GM23338 (cell line): Measurements from ENCODE around the gene ARSH. TPM values are rescaled to one million over a fixed set of nuclear protein-coding genes. Genes with fewer than 3 reads are reported as not detected.

Experiments
- ATAC-seq: fragments of 200-7000 bp; cut with Tn5 transposase; 3 replicates; pipeline ENCODE4 v1.9.1; 2020
- DNase-seq: peaks from one replicate; pipeline ENCODE4 v3.0.0-alpha.2; 2015; ENCODE audit warnings: low spot score
- H2AFZ ChIP-seq: fragments of 200-600 bp; sonication (generic); 2 replicates; pipeline ENCODE4 v1.8.0; 2016; ENCODE audit warnings: antibody characterized with exemption, mild to moderate bottlenecking, moderate library complexity
- H3F3A ChIP-seq: fragments of 200-600 bp; sonication (generic); replicated peaks from 2 replicates; pipeline ENCODE4 v1.8.0; 2017; ENCODE audit warnings: antibody characterized with exemption, mixed run types, low read depth
- H3K27ac ChIP-seq: fragments of 200-600 bp; sonication (generic); 2 replicates; pipeline ENCODE4 v1.6.1; 2016; ENCODE audit warnings: low read depth
- H3K27me3 ChIP-seq: fragments of 200-600 bp; sonication (generic); 2 replicates; pipeline ENCODE4 v1.8.0; 2016; ENCODE audit warnings: mild to moderate bottlenecking, mixed run types, moderate library complexity; ENCODE audit not compliant: insufficient read depth
- H3K36me3 ChIP-seq: fragments of 200-600 bp; sonication (generic); 2 replicates; pipeline ENCODE4 v1.8.0; 2016; ENCODE audit warnings: mild to moderate bottlenecking; ENCODE audit not compliant: insufficient read depth
- H3K4me1 ChIP-seq: fragments of 200-600 bp; sonication (generic); 2 replicates; pipeline ENCODE4 v1.8.0; 2016; ENCODE audit warnings: mild to moderate bottlenecking, moderate library complexity; ENCODE audit not compliant: insufficient read depth
- H3K4me2 ChIP-seq: fragments of 200-600 bp; sonication (generic); 2 replicates; pipeline ENCODE4 v1.7.1; 2017; ENCODE audit warnings: mixed run types
- H3K4me3 ChIP-seq: fragments of 200-600 bp; sonication (generic); 2 replicates; pipeline ENCODE4 v1.6.1; 2016; ENCODE audit warnings: mixed run types
- H3K79me2 ChIP-seq: fragments of 200-600 bp; sonication (generic); replicated peaks from 2 replicates; pipeline ENCODE4 v1.8.0; 2017; ENCODE audit warnings: mild to moderate bottlenecking; ENCODE audit not compliant: insufficient read depth
- H3K9me2 ChIP-seq: fragments of 200-600 bp; sonication (generic); 2 replicates; pipeline ENCODE4 v1.8.0; 2017; ENCODE audit not compliant: insufficient read depth
- H4K20me1 ChIP-seq: fragments of 200-600 bp; sonication (generic); replicated peaks from 2 replicates; pipeline ENCODE4 v1.8.0; 2017; ENCODE audit warnings: mild to moderate bottlenecking; ENCODE audit not compliant: insufficient read depth
- H3K27ac Mint-ChIP-seq: 2 replicates; pipeline ENCODE4 v1.8.0; 2020; ENCODE audit warnings: inconsistent platforms, mild to moderate bottlenecking, moderate library complexity, mixed read lengths
- H3K27me3 Mint-ChIP-seq: 3 replicates; pipeline ENCODE4 v1.8.0; 2022; ENCODE audit warnings: low read depth, mild to moderate bottlenecking, moderate library complexity, mixed read lengths, inconsistent platforms; ENCODE audit not compliant: insufficient read depth, poor library complexity
- H3K36me3 Mint-ChIP-seq: 3 replicates; pipeline ENCODE4 v1.8.0; 2021; ENCODE audit warnings: low read depth, mild to moderate bottlenecking, inconsistent platforms, moderate library complexity, mixed read lengths
- H3K4me1 Mint-ChIP-seq: 3 replicates; pipeline ENCODE4 v1.8.0; 2020; ENCODE audit warnings: mild to moderate bottlenecking, inconsistent platforms, mixed read lengths
- H3K4me3 Mint-ChIP-seq: 3 replicates; pipeline ENCODE4 v1.8.0; 2021; ENCODE audit warnings: moderate library complexity, mild to moderate bottlenecking, inconsistent platforms, mixed read lengths
- H3K9me3 Mint-ChIP-seq: 3 replicates; pipeline ENCODE4 v1.8.0; 2020; ENCODE audit warnings: moderate library complexity, mild to moderate bottlenecking, inconsistent platforms, mixed read lengths
- CREB1 ChIP-seq: fragments of 250-450 bp; sonication (Bioruptor Pico); IDR thresholded peaks from 2 replicates; pipeline ENCODE4 v1.5.0; 2020; ENCODE audit warnings: low read depth, mild to moderate bottlenecking, moderate library complexity
- CTCF ChIP-seq, 2 experiments: fragments of 200-600 bp in 1 of 2; sonication (generic) in 1 of 2; conservative IDR thresholded peaks; 2 replicates each; pipeline versions ENCODE4 v1.5.1 to v1.6.1; 2016 to 2017; ENCODE audit warnings: antibody characterized with exemption in 2 of 2, low read depth in 2 of 2, mild to moderate bottlenecking in 2 of 2, moderate library complexity in 1 of 2
- ETS1 ChIP-seq: IDR thresholded peaks from 2 replicates; pipeline ENCODE4 v1.6.1; 2016; ENCODE audit warnings: antibody characterized with exemption
- EZH2 ChIP-seq: fragments of 200-600 bp; sonication (generic); IDR thresholded peaks from one replicate; pipeline ENCODE4 v1.8.0; 2017; ENCODE audit warnings: antibody characterized with exemption, mild to moderate bottlenecking, low read depth; ENCODE audit not compliant: unreplicated experiment
- EZH2phosphoT487 ChIP-seq: fragments of 200-600 bp; sonication (generic); IDR thresholded peaks from one replicate; pipeline ENCODE4 v1.8.1; 2018; ENCODE audit warnings: antibody characterized with exemption; ENCODE audit not compliant: unreplicated experiment
- JUNB ChIP-seq: IDR thresholded peaks from one replicate; pipeline ENCODE4 v1.6.1; 2016; ENCODE audit warnings: antibody characterized with exemption; ENCODE audit not compliant: unreplicated experiment
- NANOG ChIP-seq: IDR thresholded peaks from 2 replicates; pipeline ENCODE4 v1.6.1; 2016; ENCODE audit warnings: antibody characterized with exemption, borderline replicate concordance
- POLR2AphosphoS5 ChIP-seq: IDR thresholded peaks from 2 replicates; pipeline ENCODE4 v1.6.1; 2016; ENCODE audit warnings: antibody characterized with exemption, low read depth
- REST ChIP-seq: IDR thresholded peaks from one replicate; pipeline ENCODE4 v1.6.1; 2018; ENCODE audit warnings: antibody characterized with exemption; ENCODE audit not compliant: unreplicated experiment
- STAT1 ChIP-seq: IDR thresholded peaks from one replicate; pipeline ENCODE4 v1.6.1; 2016; ENCODE audit warnings: antibody characterized with exemption; ENCODE audit not compliant: unreplicated experiment
- ZNF114 ChIP-seq: fragments of 250-450 bp; sonication (Bioruptor Pico); IDR thresholded peaks from 2 replicates; pipeline ENCODE4 v1.5.0; 2020; ENCODE audit warnings: mild to moderate bottlenecking, moderate library complexity
- ZNF331 ChIP-seq: fragments of 250-450 bp; sonication (Bioruptor Pico); IDR thresholded peaks from 2 replicates; pipeline ENCODE4 v1.5.0; 2020; ENCODE audit warnings: low read depth, mild to moderate bottlenecking, moderate library complexity
- ZNF462 ChIP-seq: fragments of 250-450 bp; sonication (Bioruptor Pico); IDR thresholded peaks from 2 replicates; pipeline ENCODE4 v1.5.0; 2020; ENCODE audit warnings: mild to moderate bottlenecking, moderate library complexity
- polyA plus RNA-seq: library from polyadenylated mRNA; unstranded; fragments of >200 nt; fragmentation: Nextera tagmentation; extraction: Ambion mirVana; gene quantifications from 2 replicates; pipeline ENCODE4 v1.2.1, GENCODE V29; 2016
- total RNA-seq: library from RNA; depleted of rRNA; stranded (reverse); fragments of >200 nt; shearing (Covaris generic); gene quantifications from 2 replicates; pipeline ENCODE4 v1.2.3, GENCODE V29; 2014

ARSH gene
- total and polyA plus RNA-seq, 2 experiments from 2014 or later = not detected

- TF ChIP-seq CREB1 (CRISPR knock-in tag) = no peak
- no peak for TF ChIP-seq JUNB
- no peak for TF ChIP-seq NANOG
- TF ChIP-seq POLR2AphosphoS5 = no peak
- TF ChIP-seq ZNF462 (CRISPR knock-in tag) = no peak
- no peak for TF ChIP-seq CTCF (conservative IDR thresholded peaks at IDR 0.05; ENCODE audit: low read depth in 2 of 2)
- TF ChIP-seq ZNF114 = no peak
- no peak for TF ChIP-seq ZNF331 (CRISPR knock-in tag)
- TF ChIP-seq ETS1 = no peak
- TF ChIP-seq EZH2phosphoT487 = no peak
- TF ChIP-seq REST = no peak
- no peak for TF ChIP-seq EZH2
- no peak for TF ChIP-seq STAT1
- DNase-seq = no peak
Measured at GRCh38 chrX:2958199-2958598, 48.1 kb upstream of the ARSH start.

More at GRCh38 chrX:2958199-2958598, 48.1 kb upstream of the ARSH start:
- H2AFZ ChIP-seq = no peak overlapping the region
- no peaks in the 10 kb centered on the region for H3K79me2 ChIP-seq
- H3K4me1 Mint-ChIP-seq = peaks cover 25% of the 10 kb centered on the region
- peaks cover 15% of the 10 kb centered on the region for H3K4me1 ChIP-seq
- no peak overlapping the region for H3K27ac ChIP-seq
- no peaks in the 10 kb centered on the region for H3K27me3 ChIP-seq
- H4K20me1 ChIP-seq = no peaks in the 10 kb centered on the region
- H3K4me3 ChIP-seq = no peak overlapping the region
- ATAC-seq = no peak
- no peak overlapping the region for H3K4me3 Mint-ChIP-seq
- no peaks in the 10 kb centered on the region for H3K36me3 ChIP-seq
- no peaks in the 10 kb centered on the region for H3K9me3 Mint-ChIP-seq
- H3K36me3 Mint-ChIP-seq = no peaks in the 10 kb centered on the region
- H3F3A ChIP-seq = no peaks in the 10 kb centered on the region
- H3K27ac Mint-ChIP-seq = no peak overlapping the region
- peaks cover 2% of the 10 kb centered on the region for H3K27me3 Mint-ChIP-seq
- no peaks in the 10 kb centered on the region for H3K9me2 ChIP-seq
- H3K4me2 ChIP-seq = no peak overlapping the region
